ENCODE results near the gene EPN2.

The EPN2 gene

DNA sequence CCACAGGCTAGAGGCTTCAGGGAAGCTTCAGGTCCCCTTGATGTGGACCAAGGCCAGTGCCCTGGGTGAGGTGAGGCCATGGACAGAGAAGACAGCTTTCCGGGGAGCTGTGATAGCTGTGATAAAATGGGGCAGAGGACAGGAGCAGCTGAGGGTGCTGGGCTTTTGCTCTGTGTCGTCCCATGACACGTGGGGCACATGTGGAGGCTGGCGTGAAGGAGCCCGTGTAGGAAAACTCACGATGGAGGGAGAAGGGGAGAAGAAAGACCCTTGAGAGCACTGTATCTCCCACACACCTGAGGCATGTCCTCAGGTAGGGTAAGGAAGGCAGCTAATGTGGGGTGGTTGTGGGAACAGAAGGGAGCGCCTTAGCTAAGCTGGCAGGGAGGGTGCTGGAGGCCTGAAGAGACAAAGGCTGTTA lies 104.1 kb downstream of the EPN2 start:
- H3K36me3 ChIP-seq = no peaks in the 10 kb centered on the region
- 0 out of 2 replicates have a peak, but pooled peaks cover under 1% of the 10 kb centered on the region for H3K4me1 ChIP-seq
- H3K9me3 ChIP-seq = no peaks in the 10 kb centered on the region
- TF ChIP-seq, protein P1, sequence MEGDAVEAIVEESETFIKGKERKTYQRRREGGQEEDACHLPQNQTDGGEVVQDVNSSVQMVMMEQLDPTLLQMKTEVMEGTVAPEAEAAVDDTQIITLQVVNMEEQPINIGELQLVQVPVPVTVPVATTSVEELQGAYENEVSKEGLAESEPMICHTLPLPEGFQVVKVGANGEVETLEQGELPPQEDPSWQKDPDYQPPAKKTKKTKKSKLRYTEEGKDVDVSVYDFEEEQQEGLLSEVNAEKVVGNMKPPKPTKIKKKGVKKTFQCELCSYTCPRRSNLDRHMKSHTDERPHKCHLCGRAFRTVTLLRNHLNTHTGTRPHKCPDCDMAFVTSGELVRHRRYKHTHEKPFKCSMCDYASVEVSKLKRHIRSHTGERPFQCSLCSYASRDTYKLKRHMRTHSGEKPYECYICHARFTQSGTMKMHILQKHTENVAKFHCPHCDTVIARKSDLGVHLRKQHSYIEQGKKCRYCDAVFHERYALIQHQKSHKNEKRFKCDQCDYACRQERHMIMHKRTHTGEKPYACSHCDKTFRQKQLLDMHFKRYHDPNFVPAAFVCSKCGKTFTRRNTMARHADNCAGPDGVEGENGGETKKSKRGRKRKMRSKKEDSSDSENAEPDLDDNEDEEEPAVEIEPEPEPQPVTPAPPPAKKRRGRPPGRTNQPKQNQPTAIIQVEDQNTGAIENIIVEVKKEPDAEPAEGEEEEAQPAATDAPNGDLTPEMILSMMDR (IDR thresholded peaks at IDR 0.05; ENCODE audit: low read depth, low read length) = no peak
- H3K27me3 ChIP-seq = no peaks in the 10 kb centered on the region
- H3K4me3 ChIP-seq (ENCODE audit: low read depth, low read length) = no peak overlapping the region
- no peak for DNase-seq

DNA sequence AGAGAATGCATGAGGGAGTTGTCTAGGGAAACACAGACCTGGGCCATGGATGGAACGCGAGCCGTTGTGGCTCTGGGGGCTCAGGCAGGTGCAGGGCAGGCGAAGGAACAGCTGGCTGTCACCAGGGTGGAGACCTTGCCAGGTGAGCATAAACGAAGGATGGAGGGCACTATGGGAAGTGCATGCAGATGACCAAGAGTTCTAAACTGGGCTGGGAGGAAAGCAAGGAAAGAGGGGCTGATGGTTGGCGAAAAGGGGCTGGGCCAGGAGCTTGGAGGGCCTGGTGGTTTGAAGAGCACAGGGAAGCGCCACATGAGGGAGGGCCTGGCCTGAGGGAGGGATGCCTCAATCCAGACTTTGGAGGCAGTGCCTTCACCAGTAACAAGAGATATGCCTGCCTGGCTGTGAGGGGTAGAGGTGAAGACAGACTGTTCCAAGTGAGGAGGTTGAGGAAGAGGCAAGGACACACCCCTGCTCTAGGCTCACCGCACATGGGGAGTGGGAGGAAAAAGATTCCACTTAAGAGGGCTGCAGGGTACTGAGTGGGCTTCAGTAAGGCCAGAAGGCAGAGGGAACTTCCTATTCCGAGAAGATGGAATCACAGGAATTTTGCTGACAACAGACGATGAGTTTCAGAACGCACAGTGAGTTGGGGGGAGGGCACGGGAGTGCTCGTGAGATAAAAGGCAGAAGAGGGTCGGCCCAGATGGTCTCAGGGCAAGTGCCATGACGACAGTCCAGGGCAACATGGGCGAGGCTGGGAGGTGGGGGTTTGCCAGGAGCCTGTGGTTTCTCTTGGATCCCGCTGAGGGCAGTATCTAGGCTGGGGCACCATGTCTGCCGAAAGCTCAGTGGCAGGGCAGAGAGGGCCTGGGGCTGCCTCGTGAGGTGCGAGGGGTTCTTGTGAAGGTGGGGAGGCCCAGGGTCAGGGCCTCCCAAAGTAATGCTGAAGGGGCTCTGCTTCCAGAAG lies 104.8 kb downstream of the EPN2 start:
- no peak overlapping the region for H3K4me3 ChIP-seq (ENCODE audit: low read depth, low read length)
- DNase-seq = no peak
- no peaks in the 10 kb centered on the region for H3K36me3 ChIP-seq
- no peaks in the 10 kb centered on the region for H3K27me3 ChIP-seq
- H3K4me1 ChIP-seq = peaks cover 8% of the 10 kb centered on the region
- no peaks in the 10 kb centered on the region for H3K9me3 ChIP-seq
- TF ChIP-seq, protein P1 (IDR thresholded peaks at IDR 0.05; ENCODE audit: low read depth, low read length) = no peak

DNA sequence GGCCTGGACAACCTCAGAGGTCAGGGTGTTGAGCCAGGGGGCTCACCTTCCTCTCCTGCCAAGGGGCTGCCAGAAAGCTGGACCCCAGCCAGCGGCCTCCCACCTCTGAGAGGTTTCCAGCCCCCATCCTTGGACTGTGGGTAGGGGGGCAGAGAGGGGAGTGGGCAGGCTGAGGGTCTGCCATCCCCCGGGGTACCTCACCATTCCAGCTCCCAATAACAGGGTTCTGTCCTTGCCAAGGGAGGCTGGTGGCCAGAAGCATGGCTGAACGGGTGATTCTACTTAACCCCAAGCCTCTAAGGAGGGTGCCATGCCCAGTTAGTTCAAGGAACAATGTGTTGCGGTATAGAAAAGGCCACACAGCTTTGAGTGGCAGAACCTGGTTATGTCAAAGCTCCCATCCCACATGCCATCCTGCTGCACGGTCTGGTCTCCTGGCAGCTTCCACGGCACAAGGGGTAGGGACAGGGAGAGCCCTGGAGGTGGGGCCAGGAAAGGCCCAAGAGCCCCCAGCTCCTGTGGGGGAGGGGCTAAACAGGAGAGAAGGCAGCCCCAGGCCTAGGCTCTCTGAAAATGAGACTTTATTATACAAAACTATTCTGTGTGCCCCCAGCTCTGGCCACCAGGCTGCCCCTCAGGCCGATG lies 105.6 kb downstream of the EPN2 start:
- H3K27me3 ChIP-seq = no peaks in the 10 kb centered on the region
- TF ChIP-seq, protein P1 (IDR thresholded peaks at IDR 0.05; ENCODE audit: low read depth, low read length) = no peak
- peaks cover 11% of the 10 kb centered on the region for H3K4me1 ChIP-seq
- H3K9me3 ChIP-seq = no peaks in the 10 kb centered on the region
- no peaks in the 10 kb centered on the region for H3K36me3 ChIP-seq
- no peak for DNase-seq
- H3K4me3 ChIP-seq (ENCODE audit: low read depth, low read length) = no peak overlapping the region

DNA sequence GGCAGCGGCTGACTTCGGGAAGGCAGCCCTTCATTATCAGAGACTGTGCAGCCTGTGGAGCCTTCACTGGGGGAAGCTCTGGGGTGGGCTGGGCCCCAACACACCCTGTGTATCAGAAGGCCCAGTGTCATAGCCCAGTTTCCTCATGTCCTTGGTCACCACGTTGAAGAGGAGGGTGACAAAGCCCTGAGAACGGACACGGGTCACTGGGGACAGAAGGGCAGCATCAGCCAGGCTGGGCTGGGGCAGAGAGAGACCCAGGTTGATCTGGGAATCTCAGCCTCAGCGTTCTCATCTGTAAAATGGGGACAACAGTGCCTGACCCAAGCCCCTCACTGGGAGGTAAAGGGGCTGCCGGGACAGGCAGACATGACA lies 106.1 kb downstream of the EPN2 start:
- no peak for DNase-seq

DNA sequence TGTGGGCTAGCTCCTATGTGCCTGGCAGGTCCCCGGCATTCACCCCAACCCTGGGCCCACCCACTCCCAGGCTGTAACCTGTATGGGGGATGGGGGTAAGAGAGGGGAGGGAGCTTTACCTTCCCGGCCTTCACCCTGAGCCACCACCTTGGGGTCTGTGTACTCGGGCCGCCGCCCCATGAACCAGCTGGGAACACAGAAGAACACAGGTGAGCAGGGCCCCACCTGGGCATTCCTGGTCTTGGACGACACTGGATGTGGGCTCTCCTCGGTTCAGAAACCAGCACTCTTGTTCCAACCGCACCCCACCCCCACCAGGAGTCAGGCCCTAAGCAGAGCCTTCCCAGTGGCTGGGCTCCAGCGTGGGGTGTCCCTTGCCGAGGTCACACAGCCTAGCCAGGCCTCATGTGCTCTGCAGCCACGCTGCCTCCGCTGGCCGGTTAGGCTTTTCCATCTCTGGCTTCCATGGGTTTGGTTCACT lies 106.5 kb downstream of the EPN2 start:
- no peak for DNase-seq
- no peak overlapping the region for H3K4me3 ChIP-seq (ENCODE audit: low read depth, low read length)
- H3K9me3 ChIP-seq = no peaks in the 10 kb centered on the region
- H3K4me1 ChIP-seq = peaks cover 11% of the 10 kb centered on the region
- no peaks in the 10 kb centered on the region for H3K36me3 ChIP-seq
- TF ChIP-seq, protein P1 (IDR thresholded peaks at IDR 0.05; ENCODE audit: low read depth, low read length) = no peak
- no peaks in the 10 kb centered on the region for H3K27me3 ChIP-seq

More for the DNA sequence above, 106.1 kb downstream of the EPN2 start:
- H3K27me3 ChIP-seq = no peaks in the 10 kb centered on the region
- TF ChIP-seq, protein P1 (IDR thresholded peaks at IDR 0.05; ENCODE audit: low read depth, low read length) = no peak
- H3K4me3 ChIP-seq (ENCODE audit: low read depth, low read length) = no peak overlapping the region
- no peaks in the 10 kb centered on the region for H3K9me3 ChIP-seq
- peaks cover 11% of the 10 kb centered on the region for H3K4me1 ChIP-seq
- no peaks in the 10 kb centered on the region for H3K36me3 ChIP-seq

Measured in BE2C (cell line).